HG03064 (cell line): ENCODE measurements around the gene GRIP1.

Source experiments
- ATAC-seq: cut with Tn5 transposase; IDR thresholded peaks from one replicate; pipeline ENCODE4 v1.9.1; 2021; ENCODE audit warnings: low read depth; ENCODE audit not compliant: unreplicated experiment

GRIP1 gene

GRCh38 chr12:66603461-66603860 lies 75.4 kb downstream of the GRIP1 start:
- no peak for ATAC-seq

DNA sequence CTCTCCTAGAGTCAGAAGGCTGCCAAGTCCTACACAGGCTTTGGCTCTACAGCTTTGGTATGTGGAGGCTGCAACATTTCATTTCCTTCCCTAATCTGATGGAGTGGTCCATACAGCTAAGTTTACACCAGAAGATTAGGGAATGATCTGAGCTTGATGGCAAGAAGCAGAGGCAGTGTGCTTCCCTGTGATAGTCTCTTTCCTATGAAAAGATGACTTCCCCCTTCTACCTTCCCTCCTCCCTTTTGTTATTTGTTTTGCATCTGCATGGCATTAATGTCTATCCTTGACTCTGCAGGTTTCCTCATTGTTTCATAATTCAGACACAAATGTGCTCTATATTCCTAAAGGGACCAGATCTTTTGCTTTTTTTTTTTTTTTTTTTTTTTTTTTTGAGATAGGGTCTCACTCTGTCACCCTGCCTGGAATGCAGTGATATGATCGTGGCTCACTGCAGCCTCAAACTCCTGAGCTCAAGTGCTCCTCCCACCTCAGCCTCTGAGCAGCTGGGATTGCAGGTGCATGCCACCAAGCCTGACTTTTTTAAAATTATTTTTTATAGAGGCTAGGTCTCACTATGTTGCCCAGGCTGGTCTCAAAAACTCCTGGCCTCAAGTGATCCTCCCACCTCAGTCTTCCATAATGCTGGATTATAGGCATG lies 76.3 kb downstream of the GRIP1 start:
- no peak for ATAC-seq

GRCh38 chr12:66600903-66601302 lies 78.0 kb downstream of the GRIP1 start:
- no peak for ATAC-seq

DNA sequence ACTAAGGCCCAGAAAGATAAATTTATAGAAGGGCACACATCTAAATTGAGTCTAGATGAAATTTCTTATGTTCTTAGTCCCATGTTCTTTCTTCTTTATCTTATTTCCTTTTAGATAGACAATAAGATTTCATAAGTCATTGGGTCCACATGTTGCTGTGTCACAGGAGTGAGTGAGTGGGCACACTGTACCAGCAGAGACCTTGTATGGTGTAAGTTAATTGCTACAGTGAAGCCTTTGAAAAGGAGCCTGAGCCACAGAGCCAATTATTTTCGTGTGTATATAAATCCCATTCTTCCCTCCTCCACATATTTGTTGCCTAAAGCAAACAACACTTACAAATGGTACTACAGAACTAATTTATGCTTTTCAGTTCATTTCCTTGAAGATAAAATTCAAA lies 79.1 kb downstream of the GRIP1 start:
- no peak for ATAC-seq

GRCh38 chr12:66598608-66599007 lies 80.3 kb downstream of the GRIP1 start:
- no peak for ATAC-seq

DNA sequence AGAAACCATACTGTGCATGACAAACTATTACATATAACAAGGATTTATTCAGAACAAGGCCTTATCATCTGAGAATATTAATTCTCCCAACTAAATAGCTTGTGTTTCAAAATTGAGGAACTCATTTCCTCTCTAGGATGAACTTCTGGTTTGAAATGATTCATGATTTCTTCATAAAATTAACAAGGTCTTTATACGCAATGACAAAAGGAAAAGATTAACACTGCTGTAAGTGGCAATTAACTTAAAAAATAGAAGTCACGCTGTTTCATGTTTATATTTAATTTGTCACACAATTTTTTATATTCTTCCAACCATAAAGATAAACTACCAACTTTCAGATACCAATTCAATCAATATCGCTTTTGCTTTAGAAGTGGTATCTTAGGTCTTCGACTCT lies 80.8 kb downstream of the GRIP1 start:
- ATAC-seq, result no peak

- ATAC-seq, result no peak
Measured at GRCh38 chr12:66596199-66596598, 82.7 kb downstream of the GRIP1 start.

DNA sequence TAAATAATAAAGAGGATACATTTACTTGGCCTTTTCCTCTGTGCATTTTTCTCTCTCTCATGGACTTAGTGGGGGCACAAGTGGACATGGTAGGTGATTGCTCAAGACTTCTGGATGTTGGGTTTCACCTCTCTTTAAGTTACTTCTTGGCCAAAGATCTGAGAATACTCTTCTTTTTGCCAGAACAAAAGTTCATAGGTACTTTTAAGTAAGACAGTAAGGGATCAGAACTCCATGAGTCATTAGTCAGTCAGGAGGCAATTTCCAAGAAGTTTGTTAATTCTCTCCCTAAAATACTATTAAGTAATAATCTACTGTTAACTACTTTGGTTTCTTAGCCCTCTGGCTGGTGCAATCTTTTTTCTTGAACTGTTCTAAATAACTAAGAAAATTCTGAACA lies 84.2 kb downstream of the GRIP1 start:
- ATAC-seq, result no peak

GRCh38 chr12:66590275-66590985 lies 88.4 kb downstream of the GRIP1 start:
- no peak for ATAC-seq

- ATAC-seq, result no peak
Measured at GRCh38 chr12:66589095-66589494, 89.8 kb downstream of the GRIP1 start.

- ATAC-seq, result no peak
Measured at GRCh38 chr12:66587912-66588311, 91.0 kb downstream of the GRIP1 start.

GRCh38 chr12:66584673-66585072 lies 94.2 kb downstream of the GRIP1 start:
- no peak for ATAC-seq

- no peak for ATAC-seq
Measured at GRCh38 chr12:66573605-66574004, 105.3 kb downstream of the GRIP1 start.

GRCh38 chr12:66572845-66573244 lies 106.0 kb downstream of the GRIP1 start:
- ATAC-seq, result no peak

DNA sequence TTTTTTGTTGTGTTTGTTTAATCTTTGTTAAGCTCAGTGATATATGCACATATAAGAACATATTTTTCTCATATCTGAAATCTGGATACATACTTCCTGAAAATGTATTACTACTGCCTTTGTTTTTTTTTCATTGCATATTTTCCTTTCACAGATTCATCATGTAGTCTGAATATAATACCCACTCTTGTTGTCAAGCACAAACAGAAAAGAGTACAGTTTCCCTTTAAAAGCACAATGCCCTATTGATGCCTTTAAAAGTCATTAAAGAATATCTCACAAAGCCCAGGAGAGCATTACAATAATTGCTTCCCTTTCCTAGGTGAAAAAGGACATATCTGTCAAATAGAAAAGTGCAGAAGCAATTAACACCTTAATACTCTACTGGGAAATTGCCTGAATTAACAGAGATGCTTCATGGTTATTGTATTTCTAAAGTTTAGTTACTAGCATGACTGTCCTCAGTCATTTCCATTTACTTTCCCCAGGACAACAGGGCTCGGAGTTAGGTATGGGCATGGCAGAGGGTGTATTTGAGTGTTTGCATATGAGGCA lies 107.4 kb downstream of the GRIP1 start:
- ATAC-seq, result no peak

DNA sequence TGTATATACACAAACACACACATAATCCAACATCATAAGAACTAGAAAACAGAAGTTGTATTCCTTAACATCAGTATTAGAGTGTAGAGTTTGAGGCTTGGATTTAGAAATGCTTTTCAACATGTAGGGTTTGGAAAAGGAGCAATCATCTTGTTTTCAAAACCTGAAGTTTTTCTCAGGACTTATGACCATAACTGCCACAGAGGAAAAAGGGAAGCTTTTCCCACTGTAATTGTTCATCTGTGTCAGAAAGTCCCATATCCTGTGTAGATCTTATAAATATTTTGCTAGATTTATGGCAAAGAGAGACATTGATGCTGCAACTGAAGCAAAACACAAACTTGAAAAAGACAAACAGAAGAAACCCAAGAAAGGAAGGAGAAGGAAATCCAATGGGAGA lies 115.7 kb downstream of the GRIP1 start:
- no peak for ATAC-seq

- no peak for ATAC-seq
Measured at GRCh38 chr12:66555113-66555512, 123.8 kb downstream of the GRIP1 start.

- ATAC-seq, result no peak
Measured at GRCh38 chr12:66552716-66553115, 126.2 kb downstream of the GRIP1 start.

GRCh38 chr12:66550626-66551025 lies 128.2 kb downstream of the GRIP1 start:
- ATAC-seq, result no peak

DNA sequence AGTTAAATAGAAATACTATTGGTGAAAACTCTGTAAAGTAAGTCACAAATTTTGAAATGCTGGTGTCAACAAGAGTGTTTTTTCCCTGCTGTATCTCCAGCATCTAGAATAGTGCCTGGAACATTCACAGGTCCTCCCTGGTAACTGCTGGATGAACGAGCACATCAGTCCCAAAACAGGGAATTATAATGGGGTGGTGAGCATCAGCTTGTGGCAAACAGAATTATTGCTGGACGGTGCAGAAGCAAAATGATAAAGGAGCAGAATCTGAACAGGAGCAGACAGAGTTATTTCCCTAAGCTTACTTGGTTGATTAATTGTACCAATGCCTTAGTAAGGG lies 129.9 kb downstream of the GRIP1 start:
- ATAC-seq, result no peak

DNA sequence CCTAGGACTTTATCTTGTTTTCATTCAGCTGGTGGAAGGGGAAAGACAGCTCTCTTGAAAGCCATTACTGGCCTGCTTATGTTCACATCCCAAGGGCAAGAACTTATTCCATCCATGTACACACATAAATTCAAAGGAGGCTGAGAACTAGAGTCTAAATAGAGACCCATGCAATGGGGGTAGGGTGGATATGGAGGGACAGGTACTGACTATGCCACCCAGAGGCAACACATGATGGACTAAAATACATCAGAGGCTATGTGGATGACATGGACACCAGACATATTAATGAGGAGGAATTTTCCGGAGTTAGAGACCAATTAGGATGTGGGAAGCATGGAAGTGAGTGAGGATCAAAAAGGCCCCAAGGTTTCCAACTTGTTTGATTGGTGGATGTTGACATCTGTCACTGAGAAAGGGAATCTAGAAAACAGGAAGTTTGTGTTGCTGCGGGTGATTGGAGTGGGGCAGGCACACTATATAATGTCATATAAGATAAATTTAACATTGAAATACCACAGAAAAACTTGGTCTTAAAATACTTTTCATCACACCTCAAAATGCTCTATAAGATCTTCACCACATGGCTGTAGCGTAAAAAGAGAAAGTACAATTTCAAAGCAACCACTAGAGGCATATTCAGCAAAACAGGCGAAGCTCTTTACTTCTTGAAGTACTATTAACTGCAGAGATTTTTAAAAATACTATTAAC lies 130.4 kb downstream of the GRIP1 start:
- ATAC-seq, result no peak

GRCh38 chr12:66541426-66541825 lies 137.4 kb downstream of the GRIP1 start:
- no peak for ATAC-seq
